Measurements from ENCODE around the gene HMOX1. TPM values are rescaled to one million over a fixed set of nuclear protein-coding genes. Genes with fewer than 3 reads are reported as not detected.

The HMOX1 gene
- total and polyA plus RNA-seq, 2 of the 13 experiments (the other 11 are each of a cell fraction or from before 2014, with no cell fraction given) = 53.6 to 67.4 TPM

DNA sequence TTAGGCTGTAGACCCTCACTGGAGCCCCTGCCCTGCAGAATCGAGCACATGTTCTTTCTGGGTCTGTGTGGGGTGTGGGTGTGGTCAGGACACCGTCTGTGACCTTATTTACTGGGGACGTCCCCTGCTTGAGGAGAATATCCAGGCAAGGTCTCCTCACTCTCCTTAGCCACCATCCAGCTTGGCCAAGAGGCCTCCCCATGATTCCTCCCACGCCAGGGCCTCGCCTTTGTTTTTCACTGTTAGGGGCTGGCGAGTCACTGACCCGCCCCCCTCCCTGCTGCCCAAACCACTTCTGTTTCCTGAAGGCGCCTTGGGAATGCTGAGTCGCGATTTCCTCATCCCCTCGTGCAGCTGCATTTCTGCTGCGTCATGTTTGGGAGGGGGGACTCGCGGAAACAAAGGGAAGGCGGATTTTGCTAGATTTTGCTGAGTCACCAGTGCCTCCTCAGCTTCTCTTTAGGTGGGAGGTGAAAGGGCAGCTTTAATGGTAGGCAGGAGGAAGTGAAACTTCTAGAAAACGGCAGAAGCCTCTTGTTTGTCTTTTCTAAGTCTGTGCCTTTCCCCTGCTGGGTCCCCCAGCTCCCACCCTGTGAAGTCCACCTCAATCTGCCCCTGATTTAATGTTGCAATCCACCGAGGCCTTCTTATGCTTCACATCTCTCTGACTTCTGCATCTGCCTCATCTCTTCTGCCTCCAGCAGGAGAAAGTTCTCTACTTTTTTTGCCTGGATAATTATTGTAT, 4.0 kb upstream of the HMOX1 start (continued):
- TF ChIP-seq REL (CRISPR knock-in tag; conservative IDR thresholded peaks at IDR 0.05) = no peak
- 0 out of 2 replicates have a peak, but pooled peaks have one; percentile 40 for TF ChIP-seq SPEN (CRISPR knock-in tag; IDR thresholded peaks at IDR 0.05; ENCODE audit: low read depth)
- TF ChIP-seq JUN (CRISPR knock-in tag; IDR thresholded peaks at IDR 0.05) = peak; percentile 39; the same call in 1 of the 2 replicates
- no peak for TF ChIP-seq ZNF672 (CRISPR knock-in tag; IDR thresholded peaks at IDR 0.05)

DNA sequence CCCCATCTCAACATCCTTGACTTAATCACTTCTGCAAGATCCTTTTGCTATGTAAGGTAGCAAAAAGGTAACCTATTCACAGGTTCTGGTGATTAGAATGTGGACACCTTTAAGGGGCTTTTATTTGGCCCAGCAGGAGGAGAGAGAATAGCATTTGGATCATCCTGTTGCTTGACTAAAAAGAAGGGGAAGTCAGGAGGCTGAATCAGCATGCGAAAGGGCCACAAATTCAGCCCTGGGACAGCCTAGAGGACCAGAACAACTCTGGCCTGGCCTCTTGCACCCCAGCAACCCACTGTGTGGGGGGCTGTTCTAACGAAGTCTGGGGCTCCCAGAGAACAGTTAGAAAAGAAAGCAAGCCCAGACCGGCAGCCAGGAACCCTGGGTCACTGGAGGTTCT, 3.2 kb upstream of the HMOX1 start:
- ChIA-PET POLR2A (no interaction called here), CTCF (ENCODE audit: low intra/inter-chr PET ratio, low total read pairs) (no interaction called here)
- Histone ChIP-seq H3K9me3 (ENCODE audit: low read length) (no peaks in the 10 kb centered on the region), H3K4me2 (ENCODE audit: low read depth, low read length) (peak overlapping the region; percentile 95), H2AFZ (ENCODE audit: low read length) (no peak overlapping the region), H3K4me1 (ENCODE audit: insufficient read depth, low read length) (peaks cover 87% of the 10 kb centered on the region), H4K20me1 (ENCODE audit: insufficient read depth, low read length) (no peaks in the 10 kb centered on the region), H3K4me3 (replicated peaks in 1 of 3; ENCODE audit: insufficient read depth in 1 of 3, low read depth in 2 of 3, low read length in 3 of 3) (peak overlapping the region in 1 of 3 experiments; percentile 25; a peak in 1 of 6 replicates), H3K36me3 (replicated peaks in 1 of 2; ENCODE audit: control insufficient read depth in 1 of 2, insufficient read depth in 2 of 2, low read length in 2 of 2) (no peaks in the 10 kb centered on the region), H3K79me2 (ENCODE audit: insufficient read depth, low read length) (peaks cover 12% of the 10 kb centered on the region), H3K27ac (ENCODE audit: extremely low read length, insufficient read depth, low read length) (peak overlapping the region; percentile 76), H3K27me3 (ENCODE audit: control insufficient read depth in 1 of 2, insufficient read depth in 2 of 2, low read length in 2 of 2) (no peaks in the 10 kb centered on the region; a peak in 1 of 5 replicates), H3K9ac (ENCODE audit: insufficient read depth, low read depth, low read length) (no peak overlapping the region; the same call in 1 of the 2 replicates)
- ATAC-seq (no peak), FAIRE-seq (no peak), DNase-seq (ENCODE audit: low spot score) (no peak)
- 88% methylated on average over 1 of the region's 3 CpGs for WGBS (ENCODE audit: low lambda C conversion rate)
- no TSS peak for BruUV-seq (replicated peaks)
- intact Hi-C loops (cut with micrococcal nuclease; ENCODE audit: unreplicated experiment) (no loop called here), in situ Hi-C loops (cut with HindIII; ENCODE audit: extremely low pct_ligation_motif_present, low pct_unique_long_range_greater_than_20kb) (no loop called here)
- TF ChIP-seq MXD4 (CRISPR knock-in tag; IDR thresholded peaks at IDR 0.05) (no peak), ZNF224 (CRISPR knock-in tag; IDR thresholded peaks at IDR 0.05) (no peak), TBX2 (CRISPR knock-in tag; IDR thresholded peaks at IDR 0.05; ENCODE audit: borderline replicate concordance) (no peak), ZFP36L1 (CRISPR knock-in tag; IDR thresholded peaks at IDR 0.05) (no peak), MLLT10 (CRISPR knock-in tag; IDR thresholded peaks at IDR 0.05) (no peak), RFX1 (IDR thresholded peaks at IDR 0.05) (no peak), EEA1 (CRISPR knock-in tag; IDR thresholded peaks at IDR 0.05; ENCODE audit: borderline replicate concordance) (no peak), DNMT3B (CRISPR knock-in tag; conservative IDR thresholded peaks at IDR 0.05) (no peak), JUN (CRISPR knock-in tag; IDR thresholded peaks at IDR 0.05) (no peak), TAF1 (CRISPR knock-in tag; IDR thresholded peaks at IDR 0.05) (no peak), ZBTB3 (CRISPR knock-in tag; IDR thresholded peaks at IDR 0.05; ENCODE audit: borderline replicate concordance, low read depth) (no peak), KAT8 (CRISPR knock-in tag; IDR thresholded peaks at IDR 0.05) (no peak)
- TF ChIP-seq, protein P1, sequence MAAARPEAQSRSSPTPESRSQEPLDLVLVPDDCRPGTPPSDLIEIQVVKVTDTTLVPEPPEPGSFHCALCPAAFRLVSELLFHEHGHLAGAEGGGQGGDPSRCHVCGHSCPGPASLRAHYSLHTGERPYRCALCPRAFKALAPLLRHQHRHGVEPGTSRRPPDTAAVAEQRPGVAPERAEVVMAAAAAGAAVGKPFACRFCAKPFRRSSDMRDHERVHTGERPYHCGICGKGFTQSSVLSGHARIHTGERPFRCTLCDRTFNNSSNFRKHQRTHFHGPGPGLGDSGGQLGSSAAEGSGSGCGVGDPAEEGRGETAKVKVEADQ (CRISPR knock-in tag; IDR thresholded peaks at IDR 0.05; ENCODE audit: borderline replicate concordance) = no peak
